Keratinocyte (primary cell): ENCODE data around the gene DDX39B.

Experiments used
- EZH2 ChIP-seq: IDR thresholded peaks from one replicate; pipeline ENCODE4 v1.6.1; 2012; ENCODE audit warnings: inconsistent platforms, mild to moderate bottlenecking, low read length, moderate library complexity
- TF ChIP-seq, protein P1 (sequence below), 3 experiments: IDR thresholded peaks in 1 of 3; conservative IDR thresholded peaks in 1 of 3; optimal IDR thresholded peaks in 1 of 3; 2 replicates in 2 of 3; 3 replicates in 1 of 3; pipeline versions ENCODE3 to v1.5.1; 2011; ENCODE audit warnings: low read length in 3 of 3, mild to moderate bottlenecking in 3 of 3, moderate library complexity in 2 of 3, control low read depth in 1 of 3, inconsistent platforms in 1 of 3; ENCODE audit not compliant: insufficient read depth in 2 of 3; ENCODE audit errors: extremely low read depth in 1 of 3

DNA sequence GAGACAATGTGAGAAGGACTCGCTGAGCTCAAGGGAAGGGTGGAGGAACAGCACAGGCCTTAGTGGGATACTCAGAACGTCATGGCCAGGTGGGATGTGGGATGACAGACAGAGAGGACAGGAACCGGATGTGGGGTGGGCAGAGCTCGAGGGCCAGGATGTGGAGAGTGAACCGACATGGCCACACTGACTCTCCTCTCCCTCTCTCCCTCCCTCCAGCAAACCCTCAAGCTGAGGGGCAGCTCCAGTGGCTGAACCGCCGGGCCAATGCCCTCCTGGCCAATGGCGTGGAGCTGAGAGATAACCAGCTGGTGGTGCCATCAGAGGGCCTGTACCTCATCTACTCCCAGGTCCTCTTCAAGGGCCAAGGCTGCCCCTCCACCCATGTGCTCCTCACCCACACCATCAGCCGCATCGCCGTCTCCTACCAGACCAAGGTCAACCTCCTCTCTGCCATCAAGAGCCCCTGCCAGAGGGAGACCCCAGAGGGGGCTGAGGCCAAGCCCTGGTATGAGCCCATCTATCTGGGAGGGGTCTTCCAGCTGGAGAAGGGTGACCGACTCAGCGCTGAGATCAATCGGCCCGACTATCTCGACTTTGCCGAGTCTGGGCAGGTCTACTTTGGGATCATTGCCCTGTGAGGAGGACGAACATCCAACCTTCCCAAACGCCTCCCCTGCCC lies 35.2 kb upstream of the DDX39B start:
- TF ChIP-seq EZH2: no peak
- TF ChIP-seq, protein P1, sequence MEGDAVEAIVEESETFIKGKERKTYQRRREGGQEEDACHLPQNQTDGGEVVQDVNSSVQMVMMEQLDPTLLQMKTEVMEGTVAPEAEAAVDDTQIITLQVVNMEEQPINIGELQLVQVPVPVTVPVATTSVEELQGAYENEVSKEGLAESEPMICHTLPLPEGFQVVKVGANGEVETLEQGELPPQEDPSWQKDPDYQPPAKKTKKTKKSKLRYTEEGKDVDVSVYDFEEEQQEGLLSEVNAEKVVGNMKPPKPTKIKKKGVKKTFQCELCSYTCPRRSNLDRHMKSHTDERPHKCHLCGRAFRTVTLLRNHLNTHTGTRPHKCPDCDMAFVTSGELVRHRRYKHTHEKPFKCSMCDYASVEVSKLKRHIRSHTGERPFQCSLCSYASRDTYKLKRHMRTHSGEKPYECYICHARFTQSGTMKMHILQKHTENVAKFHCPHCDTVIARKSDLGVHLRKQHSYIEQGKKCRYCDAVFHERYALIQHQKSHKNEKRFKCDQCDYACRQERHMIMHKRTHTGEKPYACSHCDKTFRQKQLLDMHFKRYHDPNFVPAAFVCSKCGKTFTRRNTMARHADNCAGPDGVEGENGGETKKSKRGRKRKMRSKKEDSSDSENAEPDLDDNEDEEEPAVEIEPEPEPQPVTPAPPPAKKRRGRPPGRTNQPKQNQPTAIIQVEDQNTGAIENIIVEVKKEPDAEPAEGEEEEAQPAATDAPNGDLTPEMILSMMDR (optimal IDR thresholded peaks at IDR 0.05 in 1 of 3, IDR thresholded peaks at IDR 0.05 in 1 of 3, conservative IDR thresholded peaks at IDR 0.05 in 1 of 3; ENCODE audit: extremely low read depth in 1 of 3, insufficient read depth in 2 of 3, low read length in 3 of 3): no peak
